RWPE2 (cell line): Measurements from ENCODE around the gene RAP1GAP2.

ENCODE experiments used
- ATAC-seq: fragments of 200-7000 bp; cut with Tn5 transposase; 3 replicates; pipeline ENCODE4 v1.9.1; 2021; ENCODE audit warnings: low read depth
- DNase-seq: peaks from one replicate; pipeline ENCODE4 v3.0.0-alpha.2; 2020; ENCODE audit warnings: low spot score
- H3K27ac ChIP-seq: fragments of 450-650 bp; 2 replicates; pipeline ENCODE4 v1.5.1; 2017; ENCODE audit warnings: mild to moderate bottlenecking; ENCODE audit not compliant: poor library complexity, severe bottlenecking
- H3K27me3 ChIP-seq: fragments of 250-450 bp; sonication (Bioruptor Pico); 2 replicates; pipeline ENCODE4 v1.5.1; 2021; ENCODE audit warnings: mild to moderate bottlenecking, moderate library complexity; ENCODE audit not compliant: insufficient read depth, poor library complexity, severe bottlenecking
- H3K36me3 ChIP-seq: fragments of 250-450 bp; sonication (Bioruptor Pico); 2 replicates; pipeline ENCODE4 v1.5.1; 2020; ENCODE audit warnings: low read depth, mild to moderate bottlenecking, moderate library complexity
- H3K4me1 ChIP-seq: fragments of 250-450 bp; sonication (Bioruptor Pico); 2 replicates; pipeline ENCODE4 v1.5.1; 2021; ENCODE audit warnings: mild to moderate bottlenecking, moderate library complexity; ENCODE audit not compliant: insufficient read depth, poor library complexity, severe bottlenecking
- H3K4me3 ChIP-seq: fragments of 250-450 bp; sonication (Bioruptor Pico); 2 replicates; pipeline ENCODE4 v1.5.1; 2021; ENCODE audit warnings: mild to moderate bottlenecking, moderate library complexity; ENCODE audit not compliant: severe bottlenecking
- H3K9me3 ChIP-seq: fragments of 250-450 bp; sonication (Bioruptor Pico); 2 replicates; pipeline ENCODE4 v1.5.1; 2021; ENCODE audit warnings: mild to moderate bottlenecking, moderate library complexity; ENCODE audit not compliant: severe bottlenecking
- TF ChIP-seq, protein P1 (sequence below): fragments of 450-650 bp; IDR thresholded peaks from one replicate; pipeline ENCODE4 v1.5.1; 2017; ENCODE audit warnings: mild to moderate bottlenecking, moderate library complexity; ENCODE audit not compliant: poor library complexity, severe bottlenecking

The RAP1GAP2 gene

DNA sequence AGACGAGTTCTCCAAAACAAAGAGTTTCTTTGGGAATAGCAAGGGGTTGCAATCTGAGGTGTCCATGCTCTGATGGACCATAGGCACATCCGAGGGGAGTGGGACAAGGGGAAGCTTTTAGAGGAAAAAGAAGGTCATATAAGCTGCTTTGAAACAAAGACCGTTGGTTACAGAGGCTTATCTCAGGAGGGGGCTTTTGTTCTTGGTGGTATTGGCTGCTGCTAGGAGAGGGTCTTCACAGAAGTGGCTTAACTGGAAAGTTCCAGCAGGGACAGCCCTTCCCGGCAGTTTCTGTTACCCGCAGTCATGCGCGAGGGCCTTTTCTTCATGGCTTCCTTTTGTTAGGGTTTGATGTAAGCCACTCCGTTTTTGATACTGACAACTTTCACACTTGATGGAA, 76.0 kb downstream of the RAP1GAP2 start:
- no peak for ATAC-seq
- H3K36me3 ChIP-seq, result no peaks in the 10 kb centered on the region; the same call in 1 of the 2 replicates
- TF ChIP-seq, protein P1, sequence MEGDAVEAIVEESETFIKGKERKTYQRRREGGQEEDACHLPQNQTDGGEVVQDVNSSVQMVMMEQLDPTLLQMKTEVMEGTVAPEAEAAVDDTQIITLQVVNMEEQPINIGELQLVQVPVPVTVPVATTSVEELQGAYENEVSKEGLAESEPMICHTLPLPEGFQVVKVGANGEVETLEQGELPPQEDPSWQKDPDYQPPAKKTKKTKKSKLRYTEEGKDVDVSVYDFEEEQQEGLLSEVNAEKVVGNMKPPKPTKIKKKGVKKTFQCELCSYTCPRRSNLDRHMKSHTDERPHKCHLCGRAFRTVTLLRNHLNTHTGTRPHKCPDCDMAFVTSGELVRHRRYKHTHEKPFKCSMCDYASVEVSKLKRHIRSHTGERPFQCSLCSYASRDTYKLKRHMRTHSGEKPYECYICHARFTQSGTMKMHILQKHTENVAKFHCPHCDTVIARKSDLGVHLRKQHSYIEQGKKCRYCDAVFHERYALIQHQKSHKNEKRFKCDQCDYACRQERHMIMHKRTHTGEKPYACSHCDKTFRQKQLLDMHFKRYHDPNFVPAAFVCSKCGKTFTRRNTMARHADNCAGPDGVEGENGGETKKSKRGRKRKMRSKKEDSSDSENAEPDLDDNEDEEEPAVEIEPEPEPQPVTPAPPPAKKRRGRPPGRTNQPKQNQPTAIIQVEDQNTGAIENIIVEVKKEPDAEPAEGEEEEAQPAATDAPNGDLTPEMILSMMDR, result no peak
- no peaks in the 10 kb centered on the region for H3K27me3 ChIP-seq
- no peaks in the 10 kb centered on the region for H3K9me3 ChIP-seq
- no peak overlapping the region for H3K4me3 ChIP-seq
- no peak for DNase-seq
- H3K4me1 ChIP-seq, result peaks cover 26% of the 10 kb centered on the region
- peak overlapping the region; percentile 78 for H3K27ac ChIP-seq

DNA sequence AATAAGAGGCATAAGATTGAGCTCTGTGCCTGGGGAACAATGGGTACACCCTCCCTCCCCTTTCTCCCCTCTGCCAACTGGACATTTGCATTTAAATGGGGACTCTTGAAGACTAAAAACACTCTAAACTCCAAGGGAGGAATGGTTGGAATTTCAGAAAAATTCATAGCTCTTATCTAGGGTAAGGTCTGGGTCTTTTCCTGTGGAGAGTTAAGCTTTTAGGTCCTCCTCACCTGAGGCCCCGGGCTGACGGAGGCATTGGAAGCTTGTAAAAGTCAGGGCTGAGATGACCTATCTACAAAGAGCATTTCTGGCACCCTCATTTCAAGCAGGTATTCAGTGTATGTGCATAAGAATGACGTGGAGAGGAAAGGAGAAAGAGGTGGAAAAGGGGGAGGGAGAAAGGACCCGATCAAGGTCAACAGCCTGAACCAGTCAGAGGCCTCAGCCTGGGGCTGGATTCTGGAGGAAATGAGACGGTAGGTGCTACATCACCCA, 78.0 kb downstream of the RAP1GAP2 start:
- ATAC-seq (peak; percentile 87), DNase-seq (no peak)
- peaks cover 21% of the 10 kb centered on the region for H3K4me1 ChIP-seq
- TF ChIP-seq, protein P1, result no peak
- peak overlapping the region; percentile 78 for H3K27ac ChIP-seq
- H3K27me3 ChIP-seq, result no peaks in the 10 kb centered on the region
- H3K36me3 ChIP-seq, result no peaks in the 10 kb centered on the region; the same call in 1 of the 2 replicates
- no peak overlapping the region for H3K4me3 ChIP-seq
- H3K9me3 ChIP-seq, result no peaks in the 10 kb centered on the region

DNA sequence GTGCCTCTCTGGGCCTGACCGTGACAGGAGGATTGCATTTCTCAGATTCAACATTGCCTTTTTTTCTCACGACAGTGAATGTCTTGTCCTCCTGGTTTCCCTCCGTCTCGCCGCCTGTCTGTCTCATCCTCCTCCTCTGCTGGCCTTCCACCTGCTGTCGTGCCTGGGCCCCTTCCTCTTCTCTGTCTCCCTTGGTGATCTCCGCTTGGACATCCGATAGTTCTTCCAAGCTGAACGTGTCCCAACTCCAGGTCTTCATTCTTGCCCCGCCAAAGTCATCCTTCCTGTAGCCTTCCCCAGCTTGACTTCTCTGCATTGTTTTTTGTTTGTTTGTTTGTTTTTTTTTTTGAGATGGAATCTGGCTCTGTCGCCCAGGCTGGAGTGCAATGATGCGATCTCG, 79.4 kb downstream of the RAP1GAP2 start:
- Histone ChIP-seq H3K27me3 (no peaks in the 10 kb centered on the region), H3K36me3 (no peaks in the 10 kb centered on the region), H3K4me3 (no peak overlapping the region), H3K4me1 (peaks cover 21% of the 10 kb centered on the region), H3K9me3 (no peaks in the 10 kb centered on the region), H3K27ac (peak overlapping the region; percentile 78)
- DNase-seq (no peak), ATAC-seq (no peak)
- TF ChIP-seq, protein P1, result no peak

DNA sequence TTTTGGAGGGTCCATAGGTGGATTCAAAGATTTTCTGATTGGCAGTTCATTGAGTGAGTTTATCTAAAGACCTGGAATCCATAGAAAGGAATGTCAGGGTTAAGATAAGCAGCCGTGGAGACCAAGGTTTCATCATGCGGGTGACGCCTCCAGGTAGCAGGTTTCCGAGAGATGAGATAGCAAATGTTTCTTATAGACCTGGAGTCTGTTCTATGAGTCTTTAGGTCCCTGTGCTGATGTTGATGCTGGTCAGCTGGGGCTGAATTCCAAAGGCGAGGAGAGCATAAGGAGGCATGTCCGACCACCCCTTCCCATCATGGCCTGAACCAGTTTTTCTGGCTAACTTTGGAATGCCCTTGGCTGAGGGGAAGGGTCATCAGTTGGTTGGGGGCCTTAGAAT, 80.2 kb downstream of the RAP1GAP2 start:
- ATAC-seq (no peak), DNase-seq (no peak)
- Histone ChIP-seq H3K27ac (no peak overlapping the region), H3K27me3 (no peaks in the 10 kb centered on the region), H3K4me1 (peaks cover 18% of the 10 kb centered on the region), H3K36me3 (no peaks in the 10 kb centered on the region), H3K9me3 (no peaks in the 10 kb centered on the region), H3K4me3 (no peak overlapping the region)
- TF ChIP-seq, protein P1, result no peak

DNA sequence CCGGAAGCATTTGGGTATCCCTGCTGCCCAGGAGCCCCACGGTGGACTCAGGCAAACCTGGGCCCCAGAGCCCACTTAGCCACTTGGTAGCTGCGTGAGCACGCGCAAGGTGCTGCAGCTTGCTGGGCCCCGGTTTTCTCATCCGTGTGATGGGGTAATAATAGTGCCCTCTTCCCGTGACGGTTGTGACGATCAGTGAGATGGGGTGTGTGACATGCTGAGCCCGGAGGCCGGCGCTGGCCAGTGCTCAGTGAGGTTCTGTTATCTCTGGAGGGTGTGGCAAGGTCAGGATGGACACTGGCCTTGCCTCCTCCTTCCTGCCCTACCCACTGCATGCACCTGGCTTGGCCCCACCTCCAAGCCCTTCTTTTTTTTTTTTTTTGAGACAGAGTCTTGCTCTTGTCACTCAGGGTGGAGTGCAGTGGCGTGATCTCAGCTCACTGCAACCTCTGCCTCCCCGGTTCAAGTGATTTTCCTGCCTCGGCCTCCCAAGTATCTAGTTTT, 82.6 kb downstream of the RAP1GAP2 start:
- TF ChIP-seq, protein P1, result no peak
- DNase-seq, result no peak
- no peak for ATAC-seq
- no peak overlapping the region for H3K27ac ChIP-seq
- no peaks in the 10 kb centered on the region for H3K36me3 ChIP-seq
- no peak overlapping the region for H3K4me3 ChIP-seq
- H3K9me3 ChIP-seq, result no peaks in the 10 kb centered on the region
- no peaks in the 10 kb centered on the region for H3K27me3 ChIP-seq
- H3K4me1 ChIP-seq, result peaks cover 17% of the 10 kb centered on the region
